ENCODE results near the gene ABHD12B. TPM values are rescaled to one million over a fixed set of nuclear protein-coding genes. Genes with fewer than 3 reads are reported as not detected.

The ABHD12B gene
- total RNA-seq, 1 experiment from 2014 or later = not detected

GRCh38 chr14:50836515-50836914 lies 35.3 kb upstream of the ABHD12B start:
- Histone ChIP-seq H3K9me2 (ENCODE audit: insufficient read depth) (no peaks in the 10 kb centered on the region), H3K4me3 (no peak overlapping the region), H3K4me2 (no peak overlapping the region), H2AFZ (no peak overlapping the region), H3K4me1 (replicated peaks; ENCODE audit: insufficient read depth) (no peaks in the 10 kb centered on the region), H3K36me3 (ENCODE audit: low read depth) (no peaks in the 10 kb centered on the region), H3K27me3 (ENCODE audit: insufficient read depth, low read depth) (no peaks in the 10 kb centered on the region), H3F3A (ENCODE audit: insufficient read depth, low read depth) (no peaks in the 10 kb centered on the region), H4K20me1 (ENCODE audit: insufficient read depth) (no peaks in the 10 kb centered on the region), H3K27ac (no peak overlapping the region), H3K79me2 (ENCODE audit: low read depth) (no peaks in the 10 kb centered on the region), H3K9me3 (ENCODE audit: insufficient read depth, low read depth) (no peaks in the 10 kb centered on the region; the same call in 1 of the 2 replicates)
- no peak for DNase-seq
- POLR2A ChIA-PET (ENCODE audit: unreplicated experiment) = no interaction called here
- no peak for TF ChIP-seq CTCF (conservative IDR thresholded peaks at IDR 0.05)
- TF ChIP-seq EZH2 (IDR thresholded peaks at IDR 0.05; ENCODE audit: low read depth) = no peak
- BruUV-seq (replicated peaks) = no TSS peak
- CTCF ChIA-PET = no interaction called here
- intact Hi-C loops (cut with micrococcal nuclease; ENCODE audit: unreplicated experiment) = no loop called here

DNA sequence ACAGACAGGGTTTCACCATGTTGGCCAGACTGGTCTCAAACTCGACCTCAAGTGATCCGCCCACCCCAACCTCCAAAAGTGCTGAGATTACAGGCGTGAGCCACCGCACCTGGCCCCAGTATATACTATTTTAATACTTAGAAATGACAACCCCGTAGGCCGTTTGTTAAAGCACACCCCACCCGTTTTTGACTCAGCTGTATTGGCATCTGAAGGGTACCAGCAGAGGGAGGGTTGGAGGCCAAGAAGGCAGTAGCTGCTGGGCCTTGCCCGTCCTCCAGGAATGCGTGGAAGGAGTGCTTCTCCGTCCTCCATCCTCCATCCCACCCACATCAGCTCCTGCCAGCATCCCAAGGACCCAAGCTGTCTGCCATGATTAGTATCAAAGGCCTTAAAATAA lies 34.6 kb upstream of the ABHD12B start:
- no peak for DNase-seq
- Histone ChIP-seq H2AFZ (no peak overlapping the region), H3K9me2 (ENCODE audit: insufficient read depth) (no peaks in the 10 kb centered on the region), H3K79me2 (ENCODE audit: low read depth) (no peaks in the 10 kb centered on the region), H3K27ac (no peak overlapping the region), H3K4me1 (replicated peaks; ENCODE audit: insufficient read depth) (no peaks in the 10 kb centered on the region), H3K4me2 (no peak overlapping the region), H3K36me3 (ENCODE audit: low read depth) (no peaks in the 10 kb centered on the region), H4K20me1 (ENCODE audit: insufficient read depth) (no peaks in the 10 kb centered on the region), H3K27me3 (ENCODE audit: insufficient read depth, low read depth) (no peaks in the 10 kb centered on the region), H3K4me3 (no peak overlapping the region), H3F3A (ENCODE audit: insufficient read depth, low read depth) (no peaks in the 10 kb centered on the region), H3K9me3 (ENCODE audit: insufficient read depth, low read depth) (no peaks in the 10 kb centered on the region; the same call in 1 of the 2 replicates)
- TF ChIP-seq EZH2 (IDR thresholded peaks at IDR 0.05; ENCODE audit: low read depth) (no peak), CTCF (conservative IDR thresholded peaks at IDR 0.05) (no peak)
- intact Hi-C loops (cut with micrococcal nuclease; ENCODE audit: unreplicated experiment) = no loop called here
- no TSS peak for BruUV-seq (replicated peaks)
- ChIA-PET CTCF (no interaction called here), POLR2A (ENCODE audit: unreplicated experiment) (no interaction called here)

GRCh38 chr14:50837850-50838470 lies 33.9 kb upstream of the ABHD12B start:
- TF ChIP-seq CTCF (conservative IDR thresholded peaks at IDR 0.05) = no peak
- no peak for TF ChIP-seq EZH2 (IDR thresholded peaks at IDR 0.05; ENCODE audit: low read depth)
- no peaks in the 10 kb centered on the region for H3K27me3 ChIP-seq (ENCODE audit: insufficient read depth, low read depth)
- H3K27ac ChIP-seq = no peak overlapping the region
- no peaks in the 10 kb centered on the region for H4K20me1 ChIP-seq (ENCODE audit: insufficient read depth)
- no peaks in the 10 kb centered on the region for H3K79me2 ChIP-seq (ENCODE audit: low read depth)
- CTCF ChIA-PET = no interaction called here
- no peak overlapping the region for H3K4me2 ChIP-seq
- H3K4me3 ChIP-seq = no peak overlapping the region
- H2AFZ ChIP-seq = no peak overlapping the region
- no peaks in the 10 kb centered on the region for H3K36me3 ChIP-seq (ENCODE audit: low read depth)
- H3K9me3 ChIP-seq (ENCODE audit: insufficient read depth, low read depth) = no peaks in the 10 kb centered on the region; the same call in 1 of the 2 replicates
- no peaks in the 10 kb centered on the region for H3F3A ChIP-seq (ENCODE audit: insufficient read depth, low read depth)
- intact Hi-C loops (cut with micrococcal nuclease; ENCODE audit: unreplicated experiment) = no loop called here
- DNase-seq = no peak
- no peaks in the 10 kb centered on the region for H3K9me2 ChIP-seq (ENCODE audit: insufficient read depth)
- POLR2A ChIA-PET (ENCODE audit: unreplicated experiment) = no interaction called here
- H3K4me1 ChIP-seq (replicated peaks; ENCODE audit: insufficient read depth) = no peaks in the 10 kb centered on the region
- BruUV-seq (replicated peaks) = no TSS peak

Data from PC-9 (cell line).